Mucosa of descending colon (tissue), 3 donors: ENCODE results near the gene TRIO. TPM values are rescaled to one million over a fixed set of nuclear protein-coding genes. Genes with fewer than 3 reads are reported as not detected.

Experiments used
- ATAC-seq: fragments of 200-7000 bp; cut with Tn5 transposase; one replicate; pipeline ENCODE4 v1.9.1; 2020; ENCODE audit warnings: mild to moderate bottlenecking, moderate library complexity
- DNase-seq, 3 donors: peaks; one replicate each; pipeline ENCODE4 v3.0.0-alpha.2; 2020
- H3K36me3 ChIP-seq: fragments of 200-600 bp; one replicate; pipeline ENCODE4 v1.8.0; 2021; ENCODE audit warnings: low read depth, mild to moderate bottlenecking
- H3K4me1 ChIP-seq: fragments of 200-600 bp; one replicate; pipeline ENCODE4 v1.8.0; 2021; ENCODE audit warnings: low read depth, mild to moderate bottlenecking
- H3K4me3 ChIP-seq: fragments of 200-600 bp; one replicate; pipeline ENCODE4 v1.8.0; 2021; ENCODE audit warnings: mild to moderate bottlenecking
- H3K9me3 ChIP-seq: fragments of 200-600 bp; one replicate; pipeline ENCODE4 v1.8.0; 2021; ENCODE audit warnings: mild to moderate bottlenecking
- intact Hi-C, 2 donors: fragments of 100-400 bp; cut with DNase I in 1 of 2; cut with micrococcal nuclease in 1 of 2; formaldehyde crosslinking; loops; one replicate each; pipeline versions ENCODE4 v1.11.0 to v1.11.1; 2022; cut with DNase I, micrococcal nuclease
- total RNA-seq, 3 donors: library from RNA; stranded (reverse); fragmentation: NEBNext Ultra II Directional in 2 of 3; extraction: Animal tissue kit (Norgen Biotek cat#: 25700) in 2 of 3; gene quantifications; one replicate each; pipeline versions ENCODE4 v1.2.1 to v1.2.4, GENCODE V29; 2021 to 2023
- TF ChIP-seq, protein P1 (sequence below): fragments of 200-600 bp; IDR thresholded peaks from one replicate; pipeline ENCODE4 v1.8.0; 2022; ENCODE audit warnings: antibody characterized with exemption, mild to moderate bottlenecking
- donor health status: DM: no; HTN: no; CAD: no; lungs with moderate emphysema.
- donor health status: DM: no; HTN: no; CAD: no.
- donor health status: DM: no; HTN: yes; CAD: no.

Gene TRIO
- total RNA-seq, 3 donors from 2014 or later = 164 to 231 (median 168) TPM

DNA sequence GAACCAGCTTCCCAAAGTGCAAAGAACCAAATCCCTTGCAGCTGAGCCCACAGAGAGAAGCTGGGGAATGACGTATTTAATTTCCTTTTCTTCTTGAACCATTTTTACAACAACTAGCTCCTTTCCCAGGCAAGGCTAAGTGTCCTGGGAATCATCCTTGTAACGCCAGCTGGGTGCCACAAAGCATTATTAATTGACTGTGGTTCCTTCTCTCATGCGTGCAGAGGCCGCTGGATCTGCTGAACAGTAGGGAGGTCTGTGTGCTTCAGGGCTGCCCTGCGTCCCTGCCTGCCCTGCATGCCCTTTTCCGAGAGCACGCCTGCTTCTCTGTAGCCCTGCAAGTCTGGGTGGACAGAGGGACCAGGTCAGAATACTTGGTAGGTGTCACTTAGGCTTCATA lies 314.3 kb downstream of the TRIO start:
- no peak for DNase-seq
- Histone ChIP-seq H3K4me3 (no peak overlapping the region), H3K4me1 (no peaks in the 10 kb centered on the region), H3K36me3 (no peaks in the 10 kb centered on the region), H3K9me3 (no peaks in the 10 kb centered on the region)
- TF ChIP-seq, protein P1, sequence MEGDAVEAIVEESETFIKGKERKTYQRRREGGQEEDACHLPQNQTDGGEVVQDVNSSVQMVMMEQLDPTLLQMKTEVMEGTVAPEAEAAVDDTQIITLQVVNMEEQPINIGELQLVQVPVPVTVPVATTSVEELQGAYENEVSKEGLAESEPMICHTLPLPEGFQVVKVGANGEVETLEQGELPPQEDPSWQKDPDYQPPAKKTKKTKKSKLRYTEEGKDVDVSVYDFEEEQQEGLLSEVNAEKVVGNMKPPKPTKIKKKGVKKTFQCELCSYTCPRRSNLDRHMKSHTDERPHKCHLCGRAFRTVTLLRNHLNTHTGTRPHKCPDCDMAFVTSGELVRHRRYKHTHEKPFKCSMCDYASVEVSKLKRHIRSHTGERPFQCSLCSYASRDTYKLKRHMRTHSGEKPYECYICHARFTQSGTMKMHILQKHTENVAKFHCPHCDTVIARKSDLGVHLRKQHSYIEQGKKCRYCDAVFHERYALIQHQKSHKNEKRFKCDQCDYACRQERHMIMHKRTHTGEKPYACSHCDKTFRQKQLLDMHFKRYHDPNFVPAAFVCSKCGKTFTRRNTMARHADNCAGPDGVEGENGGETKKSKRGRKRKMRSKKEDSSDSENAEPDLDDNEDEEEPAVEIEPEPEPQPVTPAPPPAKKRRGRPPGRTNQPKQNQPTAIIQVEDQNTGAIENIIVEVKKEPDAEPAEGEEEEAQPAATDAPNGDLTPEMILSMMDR = no peak
- no peak for ATAC-seq
- intact Hi-C loops = no loop called here

DNA sequence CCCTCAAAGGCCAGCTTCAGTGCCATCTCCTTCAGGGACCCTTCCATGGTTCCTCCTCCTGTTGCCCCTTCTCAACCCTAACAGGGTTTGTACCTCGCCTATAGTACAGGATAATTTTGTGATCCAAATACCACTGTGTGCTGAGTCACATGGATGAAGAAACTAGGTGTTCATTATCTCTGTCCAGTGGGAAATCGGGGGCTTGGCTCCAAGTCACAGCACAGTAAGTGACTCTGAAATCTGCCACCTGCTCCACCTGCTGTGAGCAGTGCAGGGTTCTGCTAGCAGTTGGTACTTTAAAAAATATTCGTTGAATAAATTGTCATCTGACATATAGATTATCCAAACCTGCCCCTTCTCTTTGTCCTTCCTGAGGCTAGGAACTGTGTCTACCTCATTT lies 315.3 kb downstream of the TRIO start:
- TF ChIP-seq, protein P1 = no peak
- DNase-seq (no peak), ATAC-seq (no peak)
- Histone ChIP-seq H3K9me3 (no peaks in the 10 kb centered on the region), H3K4me1 (peaks cover under 1% of the 10 kb centered on the region), H3K36me3 (no peaks in the 10 kb centered on the region), H3K4me3 (no peak overlapping the region)
- intact Hi-C loops = no loop called here

DNA sequence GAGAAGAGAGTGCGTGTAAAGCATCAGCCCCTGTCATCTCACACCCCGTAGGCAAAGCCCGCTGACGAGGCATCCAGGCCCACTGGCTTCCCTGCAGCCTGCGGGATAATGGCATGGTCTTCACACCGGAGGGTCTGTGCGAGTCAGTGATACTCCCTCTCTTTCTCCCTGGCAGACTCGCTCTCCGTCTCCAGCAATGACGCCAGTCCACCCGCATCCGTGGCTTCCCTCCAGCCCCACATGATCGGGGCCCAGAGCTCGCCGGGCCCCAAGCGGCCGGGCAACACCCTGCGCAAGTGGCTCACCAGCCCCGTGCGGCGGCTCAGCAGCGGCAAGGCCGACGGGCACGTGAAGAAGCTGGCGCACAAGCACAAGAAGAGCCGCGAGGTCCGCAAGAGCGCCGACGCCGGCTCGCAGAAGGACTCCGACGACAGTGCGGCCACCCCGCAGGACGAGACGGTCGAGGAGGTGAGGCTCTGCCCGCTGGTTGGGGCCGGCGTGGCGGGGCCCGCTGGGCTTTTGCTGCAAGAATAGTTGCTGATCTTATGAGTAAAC lies 317.8 kb downstream of the TRIO start:
- no peak for ATAC-seq
- no peak for DNase-seq
- TF ChIP-seq, protein P1 = no peak
- Histone ChIP-seq H3K36me3 (no peaks in the 10 kb centered on the region), H3K9me3 (no peaks in the 10 kb centered on the region), H3K4me3 (no peak overlapping the region), H3K4me1 (peaks cover 8% of the 10 kb centered on the region)
- intact Hi-C loops = no loop called here

DNA sequence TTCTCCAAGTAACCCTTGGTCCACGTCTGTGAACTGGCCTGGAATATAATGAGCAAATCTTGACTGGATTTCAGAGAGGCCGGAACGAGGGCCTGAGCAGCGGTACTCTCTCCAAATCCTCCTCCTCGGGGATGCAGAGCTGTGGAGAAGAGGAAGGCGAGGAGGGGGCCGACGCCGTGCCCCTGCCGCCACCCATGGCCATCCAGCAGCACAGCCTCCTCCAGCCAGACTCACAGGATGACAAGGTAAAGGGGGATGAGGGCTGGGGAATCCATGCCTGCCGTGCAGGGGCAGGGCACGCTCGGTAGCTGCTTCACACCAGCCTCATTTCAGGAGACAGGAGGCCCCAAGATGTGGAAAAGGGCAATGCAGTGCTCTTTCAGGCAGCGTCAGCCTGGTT lies 319.5 kb downstream of the TRIO start:
- H3K36me3 ChIP-seq = no peaks in the 10 kb centered on the region
- no peak overlapping the region for H3K4me3 ChIP-seq
- intact Hi-C loops = no loop called here
- H3K9me3 ChIP-seq = no peaks in the 10 kb centered on the region
- peaks cover 8% of the 10 kb centered on the region for H3K4me1 ChIP-seq
- TF ChIP-seq, protein P1 = no peak
- ATAC-seq (no peak), DNase-seq (no peak)

DNA sequence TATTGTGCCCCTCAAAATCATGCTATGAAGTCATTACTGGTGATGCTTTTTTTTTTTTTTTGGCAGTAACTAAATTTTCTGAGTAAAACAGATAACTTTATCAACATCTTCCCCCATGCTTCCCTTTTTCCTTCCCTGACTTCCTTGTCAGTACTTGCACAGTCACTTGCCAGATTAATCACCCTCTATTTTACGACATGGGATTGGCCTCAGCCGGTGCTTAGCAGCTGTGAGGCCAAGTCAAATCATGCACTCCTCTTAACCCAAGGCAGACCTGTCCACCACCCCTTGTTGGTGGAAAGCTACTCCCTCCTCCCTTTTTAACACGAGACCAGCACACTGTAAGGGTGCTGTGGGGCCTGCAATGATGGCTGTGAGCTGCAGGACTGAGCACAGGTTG lies 320.5 kb downstream of the TRIO start:
- DNase-seq (peak in 2 of 3 donors; percentile 53 to 69), ATAC-seq (peak; percentile 96)
- intact Hi-C loops = no loop called here
- TF ChIP-seq, protein P1 = no peak
- Histone ChIP-seq H3K4me3 (no peak overlapping the region), H3K36me3 (no peaks in the 10 kb centered on the region), H3K9me3 (no peaks in the 10 kb centered on the region), H3K4me1 (peaks cover 8% of the 10 kb centered on the region)

DNA sequence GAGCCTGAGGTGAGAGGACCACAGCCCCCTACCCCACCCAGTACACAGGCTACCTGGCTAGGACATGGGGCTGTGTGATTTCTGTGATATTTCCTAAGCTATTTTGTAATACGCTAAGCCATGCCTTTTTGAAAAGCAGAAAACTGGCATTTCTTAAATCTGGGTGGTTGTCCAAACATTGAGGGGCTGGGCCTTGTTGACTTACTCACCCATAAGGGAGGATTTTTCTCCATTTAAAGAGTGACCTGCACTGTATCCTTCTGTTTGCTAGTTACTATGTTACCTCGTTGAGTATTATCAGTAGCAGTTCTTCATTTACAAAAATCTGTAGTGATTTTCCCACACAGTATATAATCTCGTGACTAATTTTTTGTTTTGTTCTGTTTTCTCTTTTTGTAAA lies 321.0 kb downstream of the TRIO start:
- DNase-seq (no peak), ATAC-seq (peak; percentile 62)
- no peaks in the 10 kb centered on the region for H3K9me3 ChIP-seq
- no peaks in the 10 kb centered on the region for H3K36me3 ChIP-seq
- TF ChIP-seq, protein P1 = no peak
- H3K4me1 ChIP-seq = peaks cover 8% of the 10 kb centered on the region
- no peak overlapping the region for H3K4me3 ChIP-seq
- intact Hi-C loops = no loop called here
